ENCODE results near the gene EXOC3.

The EXOC3 gene

GRCh38 chr5:447501-447900 lies 4.5 kb downstream of the EXOC3 start:
- H3K9me3 ChIP-seq (ENCODE audit: control insufficient read depth in 2 of 2, low read length in 2 of 2): no peaks in the 10 kb centered on the region
- no peaks in the 10 kb centered on the region for H3K27me3 ChIP-seq (ENCODE audit: control insufficient read depth in 2 of 2, insufficient read depth in 2 of 2, low read length in 2 of 2)
- H3K27ac ChIP-seq (ENCODE audit: low read depth in 2 of 2, low read length in 2 of 2): no peak overlapping the region
- peaks cover 38 to 51% of the 10 kb centered on the region in 2 donors for H3K36me3 ChIP-seq (ENCODE audit: control insufficient read depth in 2 of 2, insufficient read depth in 2 of 2, low read length in 2 of 2)
- H3K4me3 ChIP-seq (ENCODE audit: low read length in 2 of 2): no peak overlapping the region
- no peak overlapping the region for H3K9ac ChIP-seq (ENCODE audit: low read depth in 1 of 2, low read length in 2 of 2)
- peaks cover 9 to 10% of the 10 kb centered on the region in 2 donors for H3K4me1 ChIP-seq (ENCODE audit: control insufficient read depth in 2 of 2, insufficient read depth in 2 of 2, low read length in 2 of 2)

GRCh38 chr5:448061-448765 lies 5.2 kb downstream of the EXOC3 start:
- H3K4me1 ChIP-seq (ENCODE audit: control insufficient read depth in 2 of 2, insufficient read depth in 2 of 2, low read length in 2 of 2): peaks cover 6 to 9% of the 10 kb centered on the region in 2 donors
- H3K27me3 ChIP-seq (ENCODE audit: control insufficient read depth in 2 of 2, insufficient read depth in 2 of 2, low read length in 2 of 2): no peaks in the 10 kb centered on the region
- no peaks in the 10 kb centered on the region for H3K9me3 ChIP-seq (ENCODE audit: control insufficient read depth in 2 of 2, low read length in 2 of 2)
- no peak overlapping the region for H3K9ac ChIP-seq (ENCODE audit: low read depth in 1 of 2, low read length in 2 of 2)
- H3K27ac ChIP-seq (ENCODE audit: low read depth in 2 of 2, low read length in 2 of 2): no peak overlapping the region
- H3K4me3 ChIP-seq (ENCODE audit: low read length in 2 of 2): no peak overlapping the region
- H3K36me3 ChIP-seq (ENCODE audit: control insufficient read depth in 2 of 2, insufficient read depth in 2 of 2, low read length in 2 of 2): peaks cover 41 to 58% of the 10 kb centered on the region in 2 donors

GRCh38 chr5:448766-449090 lies 5.8 kb downstream of the EXOC3 start:
- Histone ChIP-seq H3K27me3 (ENCODE audit: control insufficient read depth in 2 of 2, insufficient read depth in 2 of 2, low read length in 2 of 2) (no peaks in the 10 kb centered on the region), H3K4me1 (ENCODE audit: control insufficient read depth in 2 of 2, insufficient read depth in 2 of 2, low read length in 2 of 2) (peaks cover 4 to 6% of the 10 kb centered on the region in 2 donors), H3K36me3 (ENCODE audit: control insufficient read depth in 2 of 2, insufficient read depth in 2 of 2, low read length in 2 of 2) (peaks cover 46 to 63% of the 10 kb centered on the region in 2 donors), H3K4me3 (ENCODE audit: low read length in 2 of 2) (no peak overlapping the region), H3K9ac (ENCODE audit: low read depth in 1 of 2, low read length in 2 of 2) (no peak overlapping the region), H3K9me3 (ENCODE audit: control insufficient read depth in 2 of 2, low read length in 2 of 2) (no peaks in the 10 kb centered on the region), H3K27ac (ENCODE audit: low read depth in 2 of 2, low read length in 2 of 2) (no peak overlapping the region)

GRCh38 chr5:449151-449550 lies 6.2 kb downstream of the EXOC3 start:
- Histone ChIP-seq H3K27ac (ENCODE audit: low read depth in 2 of 2, low read length in 2 of 2) (no peak overlapping the region), H3K9me3 (ENCODE audit: control insufficient read depth in 2 of 2, low read length in 2 of 2) (no peaks in the 10 kb centered on the region), H3K36me3 (ENCODE audit: control insufficient read depth in 2 of 2, insufficient read depth in 2 of 2, low read length in 2 of 2) (peaks cover 50 to 68% of the 10 kb centered on the region in 2 donors), H3K4me3 (ENCODE audit: low read length in 2 of 2) (no peak overlapping the region), H3K4me1 (ENCODE audit: control insufficient read depth in 2 of 2, insufficient read depth in 2 of 2, low read length in 2 of 2) (peaks cover 0 to 2% of the 10 kb centered on the region in 2 donors), H3K27me3 (ENCODE audit: control insufficient read depth in 2 of 2, insufficient read depth in 2 of 2, low read length in 2 of 2) (no peaks in the 10 kb centered on the region), H3K9ac (ENCODE audit: low read depth in 1 of 2, low read length in 2 of 2) (no peak overlapping the region)

GRCh38 chr5:451587-452458 lies 8.8 kb downstream of the EXOC3 start:
- H3K4me1 ChIP-seq (ENCODE audit: control insufficient read depth in 2 of 2, insufficient read depth in 2 of 2, low read length in 2 of 2): no peaks in the 10 kb centered on the region
- H3K4me3 ChIP-seq (ENCODE audit: low read length in 2 of 2): no peak overlapping the region
- no peaks in the 10 kb centered on the region for H3K9me3 ChIP-seq (ENCODE audit: control insufficient read depth in 2 of 2, low read length in 2 of 2)
- H3K27me3 ChIP-seq (ENCODE audit: control insufficient read depth in 2 of 2, insufficient read depth in 2 of 2, low read length in 2 of 2): no peaks in the 10 kb centered on the region
- no peak overlapping the region for H3K9ac ChIP-seq (ENCODE audit: low read depth in 1 of 2, low read length in 2 of 2)
- peaks cover 59 to 76% of the 10 kb centered on the region in 2 donors for H3K36me3 ChIP-seq (ENCODE audit: control insufficient read depth in 2 of 2, insufficient read depth in 2 of 2, low read length in 2 of 2)
- H3K27ac ChIP-seq (ENCODE audit: low read depth in 2 of 2, low read length in 2 of 2): no peak overlapping the region

GRCh38 chr5:452978-453710 lies 10.2 kb downstream of the EXOC3 start:
- Histone ChIP-seq H3K36me3 (ENCODE audit: control insufficient read depth in 2 of 2, insufficient read depth in 2 of 2, low read length in 2 of 2) (peaks cover 59 to 76% of the 10 kb centered on the region in 2 donors), H3K9ac (ENCODE audit: low read depth in 1 of 2, low read length in 2 of 2) (no peak overlapping the region), H3K27me3 (ENCODE audit: control insufficient read depth in 2 of 2, insufficient read depth in 2 of 2, low read length in 2 of 2) (no peaks in the 10 kb centered on the region), H3K9me3 (ENCODE audit: control insufficient read depth in 2 of 2, low read length in 2 of 2) (no peaks in the 10 kb centered on the region), H3K4me1 (ENCODE audit: control insufficient read depth in 2 of 2, insufficient read depth in 2 of 2, low read length in 2 of 2) (no peaks in the 10 kb centered on the region), H3K27ac (ENCODE audit: low read depth in 2 of 2, low read length in 2 of 2) (peak overlapping the region in 1 of 2 donors; percentile 18), H3K4me3 (ENCODE audit: low read length in 2 of 2) (no peak overlapping the region)

GRCh38 chr5:453725-454481 lies 10.9 kb downstream of the EXOC3 start:
- Histone ChIP-seq H3K36me3 (ENCODE audit: control insufficient read depth in 2 of 2, insufficient read depth in 2 of 2, low read length in 2 of 2) (peaks cover 54 to 76% of the 10 kb centered on the region in 2 donors), H3K4me1 (ENCODE audit: control insufficient read depth in 2 of 2, insufficient read depth in 2 of 2, low read length in 2 of 2) (no peaks in the 10 kb centered on the region), H3K9ac (ENCODE audit: low read depth in 1 of 2, low read length in 2 of 2) (no peak overlapping the region), H3K27me3 (ENCODE audit: control insufficient read depth in 2 of 2, insufficient read depth in 2 of 2, low read length in 2 of 2) (no peaks in the 10 kb centered on the region), H3K27ac (ENCODE audit: low read depth in 2 of 2, low read length in 2 of 2) (no peak overlapping the region), H3K9me3 (ENCODE audit: control insufficient read depth in 2 of 2, low read length in 2 of 2) (no peaks in the 10 kb centered on the region), H3K4me3 (ENCODE audit: low read length in 2 of 2) (no peak overlapping the region)

GRCh38 chr5:454936-455335 lies 12.0 kb downstream of the EXOC3 start:
- Histone ChIP-seq H3K9me3 (ENCODE audit: control insufficient read depth in 2 of 2, low read length in 2 of 2) (no peaks in the 10 kb centered on the region), H3K4me1 (ENCODE audit: control insufficient read depth in 2 of 2, insufficient read depth in 2 of 2, low read length in 2 of 2) (no peaks in the 10 kb centered on the region), H3K27ac (ENCODE audit: low read depth in 2 of 2, low read length in 2 of 2) (no peak overlapping the region), H3K9ac (ENCODE audit: low read depth in 1 of 2, low read length in 2 of 2) (no peak overlapping the region), H3K27me3 (ENCODE audit: control insufficient read depth in 2 of 2, insufficient read depth in 2 of 2, low read length in 2 of 2) (no peaks in the 10 kb centered on the region), H3K36me3 (ENCODE audit: control insufficient read depth in 2 of 2, insufficient read depth in 2 of 2, low read length in 2 of 2) (peaks cover 58 to 78% of the 10 kb centered on the region in 2 donors), H3K4me3 (ENCODE audit: low read length in 2 of 2) (no peak overlapping the region)

- no peaks in the 10 kb centered on the region for H3K4me1 ChIP-seq (ENCODE audit: control insufficient read depth in 2 of 2, insufficient read depth in 2 of 2, low read length in 2 of 2)
- H3K27ac ChIP-seq (ENCODE audit: low read depth in 2 of 2, low read length in 2 of 2): no peak overlapping the region
- peaks cover 67 to 83% of the 10 kb centered on the region in 2 donors for H3K36me3 ChIP-seq (ENCODE audit: control insufficient read depth in 2 of 2, insufficient read depth in 2 of 2, low read length in 2 of 2)
- H3K27me3 ChIP-seq (ENCODE audit: control insufficient read depth in 2 of 2, insufficient read depth in 2 of 2, low read length in 2 of 2): no peaks in the 10 kb centered on the region
- H3K9ac ChIP-seq (ENCODE audit: low read depth in 1 of 2, low read length in 2 of 2): no peak overlapping the region
- no peaks in the 10 kb centered on the region for H3K9me3 ChIP-seq (ENCODE audit: control insufficient read depth in 2 of 2, low read length in 2 of 2)
- H3K4me3 ChIP-seq (ENCODE audit: low read length in 2 of 2): no peak overlapping the region
Observed at GRCh38 chr5:455806-456205, 12.8 kb downstream of the EXOC3 start.
